K562 treated with DMSO at 1 percent for 24 hours (cell line): ENCODE measurements around the gene LCE1F. TPM values are rescaled to one million over a fixed set of nuclear protein-coding genes. Genes with fewer than 3 reads are reported as not detected.

Experiments
- total RNA-seq: library from RNA; unstranded; fragments of 300-600 nt; gene quantifications from 2 replicates; pipeline ENCODE4 v1.2.3, GENCODE V29; 2022; ENCODE audit warnings: low read depth; ENCODE audit not compliant: insufficient read depth

LCE1F gene
- not detected in 2 replicates for total RNA-seq

DNA sequence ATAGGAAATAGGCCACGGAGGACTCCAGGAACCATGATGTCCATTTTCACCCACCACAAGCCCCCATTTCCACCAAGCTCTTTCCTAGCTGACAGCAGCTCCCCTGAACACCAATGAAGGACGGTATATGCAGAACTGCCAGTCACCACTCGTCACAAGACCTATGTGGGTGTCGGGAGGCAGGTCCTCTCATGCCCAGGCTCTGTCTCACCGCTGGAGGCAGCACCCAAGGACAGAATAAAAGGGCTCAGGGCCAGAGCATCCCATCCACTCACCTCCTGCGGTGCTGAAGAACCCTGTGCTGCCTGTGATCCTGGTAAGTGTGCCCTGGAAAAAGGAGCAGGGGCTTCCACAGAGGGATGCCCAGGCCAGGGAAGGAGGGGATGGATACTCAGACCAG lies at the start of gene LCE1F:
LCE1F (plus strand) TSS at position 266 of the 400 bp plus-strand sequence. CDS start 1,232 bp downstream, outside the sequence.

DNA sequence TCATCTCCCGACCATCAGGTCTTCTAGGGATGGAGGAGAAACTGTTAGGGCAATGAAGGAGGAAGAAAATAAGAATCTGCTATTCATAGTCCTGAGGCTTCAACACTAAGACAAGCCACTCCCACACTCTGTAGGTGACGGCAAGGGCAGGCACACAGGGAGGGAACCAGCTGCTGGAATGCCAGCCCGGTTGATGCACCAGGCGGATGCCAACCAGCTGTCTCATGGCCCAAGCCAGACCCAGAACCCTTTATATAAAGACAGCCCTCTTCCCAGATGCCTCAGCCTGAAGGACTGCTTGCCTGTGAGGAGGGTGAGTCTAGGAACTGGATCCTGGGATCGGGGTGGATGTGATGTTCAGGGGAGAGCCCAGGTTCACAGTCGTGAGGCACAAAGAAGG lies 17.2 kb upstream of the LCE1F start, which contains the start of gene KPRP:
KPRP (plus strand) TSS at position 279 of the 400 bp plus-strand sequence. CDS start 1,564 bp downstream, outside the sequence.

GRCh38 chr1:152786077-152786476 lies 11.1 kb downstream of the LCE1F start, which contains the start of gene LCE1E:
TSS of gene LCE1E (plus strand) at chr1:152786257. CDS start at chr1:152787300, 1,043 bp downstream.

DNA sequence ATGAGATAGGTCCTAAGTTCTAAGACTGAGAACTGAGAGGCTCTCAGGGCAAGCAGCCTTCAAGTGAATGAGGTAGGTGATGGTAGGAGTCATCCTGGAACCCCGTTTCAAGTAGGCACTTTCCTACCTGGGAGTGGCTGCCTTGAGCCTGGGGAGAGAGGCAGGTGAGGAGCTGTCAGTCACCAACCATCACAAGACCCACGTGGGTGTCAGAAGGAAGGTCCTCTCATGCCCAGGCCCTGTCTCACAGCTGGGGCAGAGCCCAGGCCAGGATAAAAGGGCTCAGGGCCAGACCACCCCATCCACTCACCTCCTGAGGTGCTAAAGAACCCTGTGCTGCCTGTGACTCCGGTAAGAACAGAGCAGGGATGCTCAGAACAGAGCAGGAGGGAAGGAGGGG lies 21.5 kb downstream of the LCE1F start, which contains the start of gene LCE1D:
LCE1D (plus strand) TSS at position 301 of the 400 bp plus-strand sequence. CDS start 1,074 bp downstream, outside the sequence.

GRCh38 chr1:152806576-152806975 lies 31.6 kb downstream of the LCE1F start, which contains the start of gene LCE1C:
TSS of gene LCE1C (minus strand) at chr1:152806651. CDS start at chr1:152805478, 1,173 bp downstream.

GRCh38 chr1:152811671-152812070 lies 36.7 kb downstream of the LCE1F start, which contains the start of gene LCE1B:
TSS of gene LCE1B (plus strand) at chr1:152811971. CDS start at chr1:152812447, 476 bp downstream.

Other genes starting within 250 kb of the LCE1F start
- gene LCE3E, start 208.4 kb upstream of the LCE1F start, total RNA-seq: not detected in 2 replicates
- gene LCE3D, start 194.6 kb upstream of the LCE1F start, total RNA-seq: not detected in 2 replicates
- not detected in 2 replicates for gene LCE3C, start 174.9 kb upstream of the LCE1F start, total RNA-seq
- gene LCE3B, start 161.3 kb upstream of the LCE1F start, total RNA-seq: not detected in 2 replicates
- not detected in 2 replicates for gene LCE3A, start 152.0 kb upstream of the LCE1F start, total RNA-seq
- gene LCE2D, start 111.8 kb upstream of the LCE1F start, total RNA-seq: not detected in 2 replicates
- not detected in 2 replicates for gene LCE2C, start 99.9 kb upstream of the LCE1F start, total RNA-seq
- gene LCE2B, start 89.0 kb upstream of the LCE1F start, total RNA-seq: not detected in 2 replicates
- not detected in 2 replicates for gene LCE2A, start 76.8 kb upstream of the LCE1F start, total RNA-seq
- not detected in 2 replicates for gene LCE4A, start 67.0 kb upstream of the LCE1F start, total RNA-seq
- gene KPRP, start 17.1 kb upstream of the LCE1F start, total RNA-seq: not detected in 2 replicates
- gene LCE1E, start 11.1 kb downstream of the LCE1F start, total RNA-seq: not detected in 2 replicates
- not detected in 2 replicates for gene LCE1D, start 21.6 kb downstream of the LCE1F start, total RNA-seq
- gene LCE1C, start 31.5 kb downstream of the LCE1F start, total RNA-seq: not detected in 2 replicates
- gene LCE1B, start 36.8 kb downstream of the LCE1F start, total RNA-seq: not detected in 2 replicates
- gene LCE1A, start 52.3 kb downstream of the LCE1F start, total RNA-seq: not detected in 2 replicates
- gene LCE6A, start 67.7 kb downstream of the LCE1F start, total RNA-seq: not detected in 2 replicates
- gene LCE7A, start 84.9 kb downstream of the LCE1F start, total RNA-seq: not detected in 2 replicates
- not detected in 2 replicates for gene SMCP, start 103.2 kb downstream of the LCE1F start, total RNA-seq
- not detected in 2 replicates for gene IVL, start 133.4 kb downstream of the LCE1F start, total RNA-seq
- not detected in 2 replicates for gene SPRR5, start 172.1 kb downstream of the LCE1F start, total RNA-seq
- not detected in 2 replicates for gene SPRR4, start 195.5 kb downstream of the LCE1F start, total RNA-seq
- gene SPRR1A, start 208.9 kb downstream of the LCE1F start, total RNA-seq: not detected in 2 replicates
- not detected in 2 replicates for gene SPRR3, start 226.6 kb downstream of the LCE1F start, total RNA-seq